Measurements from ENCODE around the gene ANKRD65.
"Not testable (repeated sequence)": the region's sequence is repeated elsewhere in the genome, so short reads cannot be mapped to it uniquely, and the experiment has no call there.

ANKRD65 gene

GRCh38 chr1:1421147-1421906 lies at the start of gene ANKRD65:
ANKRD65 (minus strand) TSS chr1:1421276; CDS start chr1:1421005, 271 bp downstream.
- DNase-seq (ENCODE audit: low spot score): no peak

- not testable (repeated sequence) for DNase-seq (ENCODE audit: low spot score)
Observed at GRCh38 chr1:1468196-1468985, 47.3 kb upstream of the ANKRD65 start.

GRCh38 chr1:1463312-1463711 lies 42.2 kb upstream of the ANKRD65 start:
- DNase-seq (ENCODE audit: low spot score): no peak

GRCh38 chr1:1462318-1462966 lies 41.4 kb upstream of the ANKRD65 start:
- peak; percentile 41 for DNase-seq (ENCODE audit: low spot score)

- DNase-seq (ENCODE audit: low spot score): no peak
Observed at GRCh38 chr1:1461721-1462317, 40.7 kb upstream of the ANKRD65 start.

GRCh38 chr1:1460540-1461130 lies 39.6 kb upstream of the ANKRD65 start:
- DNase-seq (ENCODE audit: low spot score): no peak

GRCh38 chr1:1459711-1460110 lies 38.6 kb upstream of the ANKRD65 start:
- DNase-seq (ENCODE audit: low spot score): not testable (repeated sequence)

GRCh38 chr1:1459156-1459555 lies 38.1 kb upstream of the ANKRD65 start:
- DNase-seq (ENCODE audit: low spot score): not testable (repeated sequence)

- DNase-seq (ENCODE audit: low spot score): not testable (repeated sequence)
Observed at GRCh38 chr1:1456683-1457255, 35.7 kb upstream of the ANKRD65 start.

GRCh38 chr1:1455934-1456333 lies 34.9 kb upstream of the ANKRD65 start:
- DNase-seq (ENCODE audit: low spot score): not testable (repeated sequence)

GRCh38 chr1:1455366-1455884 lies 34.3 kb upstream of the ANKRD65 start:
- DNase-seq (ENCODE audit: low spot score): no peak

GRCh38 chr1:1454286-1455056 lies 33.4 kb upstream of the ANKRD65 start:
- not testable (repeated sequence) for DNase-seq (ENCODE audit: low spot score)

GRCh38 chr1:1452882-1453281 lies 31.8 kb upstream of the ANKRD65 start:
- DNase-seq (ENCODE audit: low spot score): no peak

- DNase-seq (ENCODE audit: low spot score): not testable (repeated sequence)
Observed at GRCh38 chr1:1452365-1452739, 31.3 kb upstream of the ANKRD65 start.

- no peak for DNase-seq (ENCODE audit: low spot score)
Observed at GRCh38 chr1:1451696-1452364, 30.8 kb upstream of the ANKRD65 start.

- not testable (repeated sequence) for DNase-seq (ENCODE audit: low spot score)
Observed at GRCh38 chr1:1450616-1451015, 29.5 kb upstream of the ANKRD65 start.

- DNase-seq (ENCODE audit: low spot score): no peak
Observed at GRCh38 chr1:1449099-1449739, 28.1 kb upstream of the ANKRD65 start, which contains the start of gene ATAD3C. ATAD3C (plus strand) TSS chr1:1449689; CDS start chr1:1450684, 995 bp downstream.

- DNase-seq (ENCODE audit: low spot score): not testable (repeated sequence)
Observed at GRCh38 chr1:1446631-1447030, 25.6 kb upstream of the ANKRD65 start.

- DNase-seq (ENCODE audit: low spot score): peak; percentile 1
Observed at GRCh38 chr1:1442069-1442770, 21.1 kb upstream of the ANKRD65 start.

Data from AG08395 (cell line).